Measurements from ENCODE around the gene WNT5B.

WNT5B gene

DNA sequence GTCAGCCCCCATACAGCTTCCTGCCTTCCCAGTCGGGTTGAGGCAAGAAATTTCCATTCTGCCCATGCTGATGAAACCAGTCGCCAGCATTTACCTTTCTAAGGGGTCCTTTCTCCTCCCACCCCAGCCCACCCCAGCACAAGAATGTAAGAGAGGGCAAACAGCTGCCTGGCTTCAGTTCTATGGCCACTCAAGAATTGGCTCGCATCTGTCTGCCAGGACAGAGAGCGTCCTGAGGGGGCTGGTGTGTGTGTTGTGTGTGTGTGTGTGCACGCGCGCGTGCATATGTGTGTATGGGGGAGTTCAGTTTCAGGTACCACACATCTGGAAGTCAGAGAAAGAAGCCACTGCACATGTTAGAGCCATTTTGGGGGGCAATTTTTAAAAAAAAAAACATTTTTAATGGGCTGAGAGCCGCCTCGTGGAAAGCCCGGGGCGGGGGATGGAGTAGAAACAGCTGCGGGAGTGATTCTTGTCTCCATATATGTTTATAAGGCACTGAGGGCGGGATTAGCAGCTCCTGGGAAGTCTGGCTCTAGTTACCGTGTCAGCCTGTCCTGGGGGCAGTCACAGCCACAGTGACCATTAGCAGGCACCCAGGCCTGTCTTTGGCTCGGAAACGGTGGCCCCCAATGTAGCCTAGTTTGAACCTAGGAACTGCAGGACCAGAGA, at the start of gene WNT5B:
WNT5B (plus strand) TSS at position 566 of the 672 bp plus-strand sequence. CDS start 2,124 bp downstream, outside the sequence.
- DNase-seq (ENCODE audit: low read depth in 2 of 2), result no peak

DNA sequence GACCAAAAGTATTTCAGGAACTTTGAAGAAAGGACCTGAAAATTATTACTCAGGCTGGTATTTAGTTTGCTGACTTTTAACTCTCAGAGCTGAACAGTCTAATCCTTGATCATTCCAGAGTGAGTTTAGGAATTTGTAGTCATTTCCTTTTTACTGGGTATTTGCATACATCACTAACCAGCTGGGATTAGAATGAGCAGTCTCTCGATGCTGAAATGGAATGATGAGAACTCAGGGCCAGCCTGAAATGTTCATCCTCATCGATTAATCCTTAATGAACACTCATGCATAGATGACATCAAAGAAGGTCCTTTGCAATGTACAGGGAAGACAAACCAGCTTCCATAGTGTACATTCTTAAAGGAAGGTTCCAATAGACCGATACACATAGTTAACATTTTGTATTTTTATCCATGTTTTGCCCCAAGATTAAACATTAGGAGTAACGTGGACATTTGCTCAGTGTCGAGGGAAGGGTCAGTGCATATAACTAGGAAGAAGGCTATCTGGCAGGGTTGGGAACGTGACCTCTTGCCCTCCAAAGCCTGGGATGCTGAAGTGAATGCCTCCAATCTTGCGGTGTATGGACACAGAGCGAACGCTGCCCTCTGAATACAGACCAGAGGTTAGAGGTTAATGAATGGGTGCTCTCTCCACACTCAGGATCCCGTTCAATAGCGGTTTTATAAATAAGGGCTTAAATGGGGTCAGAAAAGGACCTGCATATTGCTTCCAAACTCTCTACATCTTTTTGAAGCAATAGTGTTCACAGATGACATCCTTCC, 49.2 kb upstream of the WNT5B start:
- no peak for DNase-seq (ENCODE audit: low read depth in 2 of 2)

DNA sequence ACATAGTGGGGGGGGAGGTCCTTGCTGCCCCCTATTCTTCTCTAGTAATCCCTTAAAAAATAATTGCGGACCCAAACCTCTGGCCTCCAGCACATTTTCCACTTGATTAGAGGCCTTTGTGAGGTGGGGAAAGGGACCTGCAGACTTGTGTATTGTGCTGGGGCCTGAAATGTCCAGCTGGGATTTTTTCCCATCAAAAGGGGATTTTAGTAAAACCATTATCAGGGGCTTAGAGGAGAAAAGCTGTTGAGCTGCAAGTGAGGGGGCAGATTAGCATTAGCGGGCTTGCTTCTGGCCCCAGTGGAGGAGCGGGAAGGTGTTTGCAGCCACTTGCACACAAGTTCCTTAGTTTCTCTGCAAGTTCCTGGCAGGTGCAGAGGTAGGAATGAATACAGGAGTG, 48.5 kb upstream of the WNT5B start:
- DNase-seq (ENCODE audit: low read depth in 2 of 2), result no peak

DNA sequence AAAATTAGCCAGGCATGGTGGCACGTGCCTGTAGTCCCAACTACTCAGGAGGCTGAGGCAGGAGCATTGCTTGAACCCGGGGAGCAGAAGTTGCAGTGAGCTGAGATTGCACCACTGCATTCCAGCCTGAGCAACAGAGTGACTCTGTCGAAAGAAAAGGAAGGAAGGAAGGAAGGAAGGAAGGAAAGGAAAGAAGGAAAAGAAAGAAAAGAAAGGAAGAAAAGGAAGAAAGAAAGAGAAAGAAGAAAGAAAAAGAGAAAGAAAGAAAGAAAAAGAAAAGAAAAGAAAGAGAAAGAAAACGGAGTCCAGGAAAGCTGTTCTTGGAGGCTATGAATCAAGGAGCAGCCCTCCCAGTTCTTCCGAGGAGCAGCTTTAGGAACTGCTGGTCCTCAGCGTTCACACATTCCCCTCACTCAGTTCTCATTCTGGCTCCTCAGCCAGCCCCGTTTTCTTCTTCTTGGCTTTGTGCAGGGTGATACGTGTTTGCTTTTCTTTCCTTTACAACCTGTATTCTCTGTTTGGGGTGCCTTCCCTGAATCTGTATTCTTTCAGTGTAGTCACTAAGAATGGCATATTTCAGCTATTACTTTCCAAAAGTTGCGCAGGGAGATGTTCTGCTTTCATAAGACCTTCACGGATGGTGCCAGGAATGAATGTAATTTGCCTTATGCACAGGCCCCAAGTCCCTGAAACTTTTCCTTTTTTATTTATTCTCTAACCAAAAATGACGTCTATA, 46.9 kb upstream of the WNT5B start:
- no peak for DNase-seq (ENCODE audit: low read depth in 2 of 2)

DNA sequence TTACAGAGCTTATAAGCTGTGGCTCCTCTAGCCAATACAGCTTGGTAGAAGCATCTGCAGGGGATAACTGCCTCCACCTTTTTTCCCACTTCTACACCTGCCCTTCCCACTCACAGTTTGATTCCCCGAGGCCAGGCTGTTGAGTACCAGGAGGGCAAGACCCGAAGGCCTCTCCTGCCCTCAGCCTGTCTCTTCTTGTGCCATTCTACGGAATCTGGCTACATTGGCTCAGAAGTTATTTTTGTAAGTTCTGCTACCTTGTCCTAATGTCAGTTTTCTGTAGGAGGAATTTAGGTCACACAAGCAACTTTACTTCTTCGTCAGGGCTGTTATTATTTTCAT, 46.4 kb upstream of the WNT5B start:
- DNase-seq (ENCODE audit: low read depth in 2 of 2), result no peak

DNA sequence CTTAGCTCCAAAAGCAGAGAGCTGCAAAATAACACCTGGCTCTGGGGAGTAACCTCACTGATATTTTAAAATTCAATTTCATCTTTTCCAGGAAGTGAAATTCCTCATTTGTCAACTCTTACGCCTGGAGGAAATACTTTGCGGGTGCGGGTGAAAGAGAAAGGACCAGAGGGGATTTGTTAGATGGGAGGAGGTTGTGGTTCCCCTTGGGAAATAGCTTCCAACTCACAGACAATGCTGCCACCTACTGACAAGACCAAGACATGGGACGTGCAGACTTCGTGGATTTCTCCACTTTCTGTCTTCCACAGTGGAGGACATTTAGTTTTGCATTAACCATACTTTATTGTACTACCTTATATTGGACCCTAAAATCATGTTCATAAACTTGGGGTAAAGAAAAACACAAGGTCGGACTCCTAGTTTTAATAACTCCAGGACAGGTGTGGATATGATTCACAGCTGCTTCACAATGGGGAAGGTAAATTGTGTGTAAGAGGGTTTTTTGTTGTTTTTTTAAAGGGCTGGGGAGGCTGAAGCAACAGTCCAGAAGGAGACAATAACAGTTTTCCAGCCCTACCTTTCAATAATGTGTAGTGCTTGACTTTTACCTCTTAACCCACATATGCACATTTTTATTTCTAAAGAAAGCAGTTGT, 45.5 kb upstream of the WNT5B start:
- peak; percentile 30 to 31 for DNase-seq (ENCODE audit: low read depth in 2 of 2)

DNA sequence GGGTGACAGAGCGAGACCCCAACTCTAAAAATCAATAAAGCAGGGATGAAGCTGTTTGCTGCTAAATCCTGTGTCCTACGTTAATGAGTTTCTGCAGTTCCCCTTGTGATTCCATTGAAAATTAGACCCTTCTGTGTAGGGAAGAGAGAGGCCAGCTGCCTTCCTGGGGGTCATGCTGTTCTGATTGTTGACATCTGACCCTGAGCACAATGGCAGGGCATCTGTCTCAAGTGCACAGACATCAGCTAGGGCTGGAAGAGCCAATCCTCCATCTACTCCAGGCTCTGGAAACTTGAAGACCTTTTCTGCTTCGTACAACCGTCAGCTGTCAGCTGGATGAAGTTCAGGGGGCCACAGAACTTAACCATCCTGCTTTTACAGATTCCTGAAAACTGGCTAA, 44.7 kb upstream of the WNT5B start:
- DNase-seq (ENCODE audit: low read depth in 2 of 2), result no peak

DNA sequence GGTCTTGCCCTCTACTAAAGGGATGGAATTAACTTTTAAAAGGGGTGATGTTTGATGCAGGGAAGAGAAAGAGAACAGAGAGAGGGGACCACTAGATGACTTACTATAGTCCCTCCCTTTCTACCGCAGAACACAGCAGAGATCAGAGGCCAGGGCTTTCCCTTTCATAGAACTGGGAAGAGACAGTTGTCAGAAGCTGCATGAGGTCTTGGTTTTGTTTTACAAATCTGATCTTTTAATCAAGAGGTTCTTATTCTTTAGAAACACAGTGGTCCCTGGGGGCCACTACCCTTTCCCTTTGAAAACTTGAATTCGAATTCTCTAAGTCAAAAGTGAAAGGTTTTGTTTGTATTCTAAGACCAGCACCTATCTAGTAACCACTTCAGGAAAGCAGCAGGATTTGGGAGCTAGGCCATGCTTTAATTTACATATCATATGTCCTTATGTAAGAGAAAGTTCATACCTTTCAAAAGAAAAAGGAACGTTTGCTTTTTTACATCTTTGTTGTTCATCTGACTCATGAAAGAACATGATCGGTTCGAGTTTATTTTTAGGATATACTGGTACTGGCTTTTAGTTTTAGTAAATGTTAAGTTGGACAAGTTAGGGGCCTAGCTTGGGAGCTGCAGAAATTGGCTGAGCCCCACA, 41.0 kb upstream of the WNT5B start:
- DNase-seq (ENCODE audit: low read depth in 2 of 2), result no peak

DNA sequence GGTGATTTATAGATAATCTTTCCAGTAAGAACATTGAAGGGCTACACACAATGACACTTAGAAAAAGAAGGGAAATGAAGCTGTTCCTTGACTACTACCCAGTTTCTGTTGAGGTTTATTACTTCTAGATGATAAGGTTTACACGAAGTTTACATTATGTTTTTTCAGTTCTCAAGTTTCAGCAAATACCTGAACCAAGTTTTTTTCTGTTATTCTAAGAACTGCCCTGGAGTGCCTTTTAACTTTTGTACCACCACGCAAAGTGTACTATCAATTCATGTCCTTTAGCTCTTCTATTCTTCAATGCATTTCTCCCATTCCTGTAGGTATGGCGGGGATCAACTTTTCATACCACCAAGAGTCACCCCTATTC, 40.5 kb upstream of the WNT5B start:
- DNase-seq (ENCODE audit: low read depth in 2 of 2), result no peak

DNA sequence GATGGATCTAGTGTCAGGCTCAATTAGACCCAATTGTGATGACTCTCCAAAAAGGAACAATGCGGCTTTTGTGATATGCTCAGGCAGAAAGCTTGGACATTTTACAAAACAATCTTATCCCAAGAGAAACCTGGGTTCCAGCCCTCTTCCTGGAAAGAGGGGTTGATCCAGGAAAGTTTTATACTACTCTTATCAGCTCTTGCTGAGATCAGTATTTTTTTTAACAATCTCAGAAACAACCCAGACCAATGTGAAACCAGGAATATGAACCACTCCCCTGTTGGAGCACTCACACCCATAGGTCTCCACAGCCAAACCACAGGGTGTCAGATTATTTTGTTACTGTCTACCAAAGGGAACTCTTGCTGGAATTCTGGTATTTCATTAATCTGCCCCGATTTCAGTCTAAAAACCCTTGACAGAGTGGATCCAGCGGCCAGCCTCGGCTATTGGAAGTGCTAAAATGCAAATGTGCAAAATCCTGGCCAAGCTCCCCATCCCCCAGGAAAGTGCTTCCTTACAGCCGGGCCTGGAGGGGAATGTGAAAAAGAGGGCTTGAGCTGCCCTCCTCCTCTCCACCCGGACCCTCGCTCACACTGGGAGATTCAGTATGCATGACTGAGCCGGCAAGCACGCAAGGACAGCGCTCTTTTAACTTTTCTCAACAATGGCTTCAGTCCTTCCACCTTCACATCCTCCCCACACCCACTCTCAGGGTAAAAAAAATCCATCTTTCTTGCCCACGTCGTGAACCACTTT, 38.6 kb upstream of the WNT5B start:
- DNase-seq (ENCODE audit: low read depth in 2 of 2), result no peak

DNA sequence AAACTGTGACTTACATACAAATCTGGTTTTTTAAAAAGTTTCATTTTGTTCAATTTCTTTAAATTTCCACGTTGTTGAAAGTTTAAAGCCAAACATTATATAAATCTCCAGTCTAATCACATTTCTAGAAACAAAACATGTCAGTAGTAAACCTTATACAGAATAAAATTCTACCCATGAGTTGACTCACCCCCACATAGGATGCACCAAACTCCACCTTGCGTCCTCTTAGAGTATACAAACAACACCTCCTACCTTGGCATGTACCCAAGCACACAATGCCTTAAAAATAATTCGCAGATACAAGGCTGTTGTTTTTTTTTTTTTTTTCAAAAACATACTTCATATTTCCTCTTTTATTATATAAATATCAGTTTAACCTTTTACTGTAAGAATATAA, 38.0 kb upstream of the WNT5B start:
- no peak for DNase-seq (ENCODE audit: low read depth in 2 of 2)

DNA sequence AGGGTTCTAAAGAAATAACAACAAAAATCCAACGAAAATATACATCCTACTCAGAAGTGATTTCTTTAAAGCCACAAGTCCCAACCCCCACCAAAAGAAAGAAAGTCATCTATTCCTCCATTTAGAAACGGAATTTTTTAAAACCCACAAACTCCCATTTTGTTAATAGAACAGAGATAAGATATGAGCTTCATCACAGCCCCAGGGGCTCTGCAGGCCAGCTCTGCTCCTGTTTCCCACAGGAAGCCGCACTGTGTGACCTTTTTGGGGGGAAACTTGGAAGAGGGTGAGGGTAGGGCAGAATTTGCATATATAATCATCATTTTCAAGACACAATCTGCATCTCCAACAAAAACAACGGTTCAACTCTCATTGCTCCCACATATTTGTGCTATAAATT, 37.5 kb upstream of the WNT5B start:
- DNase-seq (ENCODE audit: low read depth in 2 of 2), result no peak

DNA sequence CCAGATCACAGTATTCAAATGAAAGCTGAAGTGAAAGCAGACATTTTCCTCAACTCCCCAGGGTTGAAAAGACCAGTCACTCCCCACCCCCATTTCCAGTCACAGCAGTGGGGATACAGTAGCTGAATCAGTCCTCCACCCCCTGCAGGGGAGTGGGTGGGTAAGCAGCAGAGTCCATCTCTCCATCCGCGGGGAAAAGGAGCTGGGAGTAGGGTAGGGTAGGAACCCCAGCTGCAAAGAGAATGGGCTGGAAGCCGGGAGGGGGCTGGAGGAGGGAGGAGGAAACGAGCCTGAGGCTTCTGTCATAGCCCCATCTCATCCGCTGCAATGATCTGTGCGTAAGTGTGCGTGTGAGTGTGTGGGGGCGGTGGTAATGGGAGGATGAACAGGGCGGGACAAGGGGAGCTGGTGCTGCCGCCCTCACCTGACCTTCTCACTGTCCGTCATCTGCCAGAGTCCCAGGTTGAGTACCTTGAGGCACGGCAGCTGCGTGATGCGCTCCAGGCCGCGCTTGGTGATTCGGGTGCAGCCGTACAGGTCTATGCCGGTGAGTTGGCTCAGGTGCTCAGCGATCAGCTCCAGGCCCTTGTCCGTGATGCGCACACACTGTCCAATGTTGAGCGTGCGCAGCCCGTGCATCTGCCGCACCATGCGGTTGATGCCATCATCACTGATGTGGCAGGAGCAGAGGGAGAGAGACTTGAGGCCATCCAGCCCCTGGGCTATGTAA, 36.4 kb upstream of the WNT5B start:
- no peak for DNase-seq (ENCODE audit: low read depth in 2 of 2)

DNA sequence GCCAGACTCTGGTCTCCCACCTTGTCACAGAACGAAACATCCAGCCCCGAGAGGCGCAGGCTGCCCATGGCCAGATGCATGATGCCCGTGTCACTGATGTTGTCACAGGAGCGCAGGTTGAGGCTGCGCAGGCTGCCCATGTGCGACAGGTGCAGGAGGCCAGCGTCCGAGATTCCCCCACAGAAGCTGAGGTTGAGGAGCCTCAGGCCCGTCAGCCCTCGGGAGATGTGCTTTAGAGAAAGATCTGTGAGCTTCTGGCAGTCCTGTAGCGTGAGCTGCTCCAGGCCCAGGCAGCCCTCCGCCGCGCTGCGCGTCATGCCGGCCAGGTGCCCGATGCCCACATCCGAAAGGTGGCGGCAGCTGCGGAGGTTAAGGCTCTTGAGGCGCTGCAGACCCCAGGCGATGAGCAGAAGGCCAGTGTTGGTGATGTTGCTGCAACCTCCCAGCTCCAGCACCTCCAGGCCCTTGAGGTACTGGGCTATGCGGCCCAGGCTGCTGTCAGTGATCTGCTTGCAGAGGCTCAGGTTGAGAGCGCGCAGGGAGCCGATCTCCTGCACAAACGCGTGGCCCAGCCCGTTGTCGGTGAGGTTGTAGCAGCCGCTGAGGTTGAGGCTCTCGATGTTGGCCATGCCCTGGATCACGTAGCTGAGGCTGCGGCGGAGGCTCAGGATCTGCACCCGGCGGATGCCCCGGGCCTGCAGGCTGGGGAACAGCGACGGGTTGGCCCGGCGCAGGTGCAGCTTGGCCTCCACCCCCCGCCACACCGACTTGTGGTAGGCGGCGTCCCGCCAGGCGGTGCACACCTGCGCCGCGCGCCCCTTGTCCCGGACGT, 35.6 kb upstream of the WNT5B start:
- peak in 1 of 2 donors; percentile 31 for DNase-seq (ENCODE audit: low read depth in 2 of 2)

DNA sequence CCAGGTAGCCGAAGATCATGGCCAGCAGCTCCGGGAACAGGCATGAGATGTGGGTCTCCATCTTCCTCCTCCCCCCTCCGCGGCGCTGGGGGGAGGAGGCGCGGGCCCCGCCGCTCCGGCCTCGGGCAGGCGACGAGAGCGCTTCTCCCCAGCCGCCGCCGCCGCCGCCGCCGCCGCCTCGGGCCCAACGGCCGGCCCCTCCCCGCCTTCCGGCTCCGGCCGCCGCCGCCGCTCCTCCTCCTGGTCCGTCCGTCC, 35.1 kb upstream of the WNT5B start:
- no peak for DNase-seq (ENCODE audit: low read depth in 2 of 2)

DNA sequence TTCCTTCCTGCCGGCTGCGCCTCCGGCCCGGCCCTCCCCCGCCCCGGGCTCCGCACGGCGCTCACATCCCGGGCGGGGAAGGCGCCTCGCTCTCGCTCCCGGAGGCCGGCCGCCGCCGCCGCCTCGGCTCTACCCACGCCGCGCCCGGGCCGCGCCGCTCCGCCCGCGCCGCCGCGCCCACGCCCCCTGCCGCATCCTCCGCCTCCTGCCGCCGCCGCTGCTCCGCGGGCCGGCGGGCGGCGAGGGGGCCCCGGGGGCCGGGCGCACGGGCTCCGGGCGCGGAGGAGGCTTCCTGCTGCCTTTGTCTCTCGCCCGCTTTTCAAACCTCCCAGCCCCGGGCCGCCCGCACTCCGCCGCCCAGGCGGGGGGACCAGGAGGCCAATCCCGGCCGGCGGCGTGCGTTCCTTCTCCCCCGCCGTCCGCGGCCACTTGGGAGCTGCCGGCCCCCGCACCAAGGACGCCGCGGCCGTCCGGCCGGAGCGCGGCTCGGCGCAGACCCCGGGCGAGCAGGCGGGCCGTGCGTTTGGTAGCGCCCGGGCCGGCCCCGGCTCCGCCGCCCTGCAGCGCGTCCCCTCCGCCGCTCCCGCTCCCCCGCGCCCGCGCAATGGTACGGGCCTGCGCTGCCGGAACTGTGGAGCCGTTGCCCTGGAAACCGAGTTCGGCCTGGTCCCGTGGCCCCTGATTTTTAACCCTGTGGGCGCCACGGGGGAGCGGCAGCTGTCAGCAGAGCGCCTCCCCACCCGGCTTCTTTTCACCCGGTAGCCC, 34.6 kb upstream of the WNT5B start, which contains the start of gene FBXL14:
FBXL14 (minus strand) TSS at position 321 of the 765 bp plus-strand sequence. CDS start 515 bp downstream, outside the sequence.
- DNase-seq (ENCODE audit: low read depth in 2 of 2), result peak; percentile 79 to 86

DNA sequence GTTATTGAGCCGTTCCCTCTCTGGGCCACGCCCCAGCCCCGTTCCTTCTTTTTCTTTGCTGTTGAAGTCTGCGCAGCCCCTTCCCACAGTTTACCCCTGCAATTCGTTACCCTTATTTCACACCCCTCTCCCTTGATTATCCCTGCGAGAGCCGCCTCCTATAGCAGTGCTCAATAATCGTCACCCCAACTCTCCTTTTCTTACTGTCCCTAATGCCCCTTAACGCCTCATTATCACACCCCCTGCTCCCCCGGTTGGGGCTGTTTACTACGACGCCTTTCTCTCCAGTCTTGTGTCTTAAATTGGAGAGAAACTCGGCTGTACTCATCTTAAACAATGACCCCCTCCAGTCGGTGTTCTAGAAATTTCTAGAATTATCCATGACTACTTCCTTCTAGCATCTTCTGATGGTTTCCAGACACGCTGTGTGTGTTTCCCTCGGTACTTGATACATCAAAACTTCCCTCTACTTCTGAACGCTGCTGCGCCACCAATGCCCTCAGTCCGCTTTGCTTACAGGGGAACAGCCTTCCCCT, 33.9 kb upstream of the WNT5B start:
- DNase-seq (ENCODE audit: low read depth in 2 of 2), result no peak

DNA sequence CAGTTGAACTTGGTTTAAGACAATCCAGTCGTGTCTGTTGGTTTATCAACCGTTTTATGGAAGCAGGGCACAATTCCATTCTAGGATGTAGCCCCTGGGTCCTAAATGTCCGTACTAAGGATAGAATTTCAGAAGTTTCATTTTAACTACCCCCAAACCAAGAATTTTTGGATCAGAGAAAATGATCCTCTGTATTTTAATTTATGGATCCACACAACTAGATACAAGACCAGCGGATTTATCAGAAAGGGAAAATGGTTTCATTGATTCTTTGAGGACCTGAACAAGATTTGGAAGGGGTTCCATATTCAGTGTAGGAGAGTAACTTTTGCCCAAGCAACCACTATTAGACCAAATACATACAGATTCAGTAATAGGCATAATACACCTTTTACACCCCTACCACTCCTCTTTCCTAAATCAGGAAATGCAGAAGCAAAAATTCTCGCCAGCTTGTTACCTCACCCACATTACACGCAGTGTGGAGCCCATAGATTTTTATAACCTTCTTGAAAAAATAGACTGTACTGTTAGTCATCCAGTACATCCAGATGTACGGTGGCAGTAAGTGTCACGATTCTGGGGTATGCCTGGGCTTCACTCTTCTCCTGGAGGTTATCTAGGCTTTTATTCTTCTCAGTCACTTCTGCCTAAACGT, 33.2 kb upstream of the WNT5B start:
- DNase-seq (ENCODE audit: low read depth in 2 of 2), result no peak
